GOT3 (cell line): ENCODE results near the gene TUBB4A.

Experiments used
- DNase-seq: peaks from one replicate; lab custom pipeline; 2025; ENCODE audit warnings: mixed read lengths; lab: John Stamatoyannopoulos, UW

Gene TUBB4A

DNA sequence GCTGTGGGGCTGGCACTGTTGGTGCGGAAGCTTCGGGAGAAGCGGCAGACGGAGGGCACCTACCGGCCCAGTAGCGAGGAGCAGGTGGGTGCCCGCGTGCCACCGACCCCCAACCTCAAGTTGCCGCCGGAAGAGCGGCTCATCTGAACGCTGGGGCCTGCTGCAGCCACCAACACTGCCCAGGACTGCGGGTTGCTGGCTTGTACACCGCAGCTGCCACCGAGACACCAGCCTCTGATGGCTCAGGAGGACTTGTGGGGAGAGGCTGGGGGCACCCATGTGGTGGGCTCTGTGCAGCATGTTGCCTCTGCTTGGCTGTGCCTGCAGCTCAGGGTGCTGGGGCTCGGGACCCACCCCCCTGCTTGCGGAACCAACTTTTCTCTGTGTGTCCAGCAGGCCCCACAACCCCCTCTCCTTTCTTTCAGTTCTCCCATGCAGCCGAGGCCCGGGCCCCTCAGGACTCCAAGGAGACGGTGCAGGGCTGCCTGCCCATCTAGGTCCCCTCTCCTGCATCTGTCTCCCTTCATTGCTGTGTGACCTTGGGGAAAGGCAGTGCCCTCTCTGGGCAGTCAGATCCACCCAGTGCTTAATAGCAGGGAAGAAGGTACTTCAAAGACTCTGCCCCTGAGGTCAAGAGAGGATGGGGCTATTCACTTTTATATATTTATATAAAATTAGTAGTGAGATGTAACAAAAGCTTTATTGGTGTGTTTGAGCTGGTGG, 35.4 kb downstream of the TUBB4A start:
- no peak for DNase-seq

DNA sequence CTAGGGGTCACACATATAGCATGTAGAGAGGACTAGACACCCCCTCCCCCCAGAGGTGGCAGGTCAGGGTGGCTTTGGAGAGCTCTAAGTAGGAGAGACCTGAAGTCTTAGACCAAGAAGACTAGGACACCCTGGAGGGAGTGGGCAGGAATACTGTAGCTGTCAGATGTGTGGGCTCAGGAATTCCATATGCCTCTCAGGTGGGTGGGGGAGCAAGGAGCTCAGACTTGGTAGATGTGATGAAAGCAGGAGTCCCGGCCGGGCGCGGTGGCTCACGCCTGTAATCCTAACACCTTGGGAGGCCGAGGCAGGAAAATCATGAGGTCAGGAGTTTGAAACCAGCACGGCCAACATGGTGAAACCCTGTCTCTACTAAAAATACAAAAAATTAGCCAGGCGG, 36.4 kb downstream of the TUBB4A start:
- no peak for DNase-seq

DNA sequence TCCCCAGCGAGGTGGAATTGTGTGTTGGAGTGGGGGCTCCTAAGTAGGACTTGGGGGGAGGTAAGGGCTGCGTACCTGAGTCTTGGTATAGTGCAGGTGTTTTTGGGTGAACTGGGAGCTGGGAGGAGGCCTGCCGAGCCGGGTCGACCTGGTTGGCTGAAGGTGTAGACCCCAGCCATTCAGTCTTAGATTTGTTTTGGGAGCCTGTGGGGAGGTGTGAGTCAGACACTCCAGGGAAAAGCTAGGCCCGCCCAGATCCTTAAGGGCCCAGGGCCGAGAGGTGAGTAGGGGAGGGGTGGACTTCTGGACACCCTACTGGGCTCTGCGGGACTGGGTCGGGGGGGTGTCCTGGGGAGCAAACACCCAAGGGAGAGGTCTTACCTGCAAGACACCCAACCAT, 37.1 kb downstream of the TUBB4A start:
- DNase-seq, result no peak

DNA sequence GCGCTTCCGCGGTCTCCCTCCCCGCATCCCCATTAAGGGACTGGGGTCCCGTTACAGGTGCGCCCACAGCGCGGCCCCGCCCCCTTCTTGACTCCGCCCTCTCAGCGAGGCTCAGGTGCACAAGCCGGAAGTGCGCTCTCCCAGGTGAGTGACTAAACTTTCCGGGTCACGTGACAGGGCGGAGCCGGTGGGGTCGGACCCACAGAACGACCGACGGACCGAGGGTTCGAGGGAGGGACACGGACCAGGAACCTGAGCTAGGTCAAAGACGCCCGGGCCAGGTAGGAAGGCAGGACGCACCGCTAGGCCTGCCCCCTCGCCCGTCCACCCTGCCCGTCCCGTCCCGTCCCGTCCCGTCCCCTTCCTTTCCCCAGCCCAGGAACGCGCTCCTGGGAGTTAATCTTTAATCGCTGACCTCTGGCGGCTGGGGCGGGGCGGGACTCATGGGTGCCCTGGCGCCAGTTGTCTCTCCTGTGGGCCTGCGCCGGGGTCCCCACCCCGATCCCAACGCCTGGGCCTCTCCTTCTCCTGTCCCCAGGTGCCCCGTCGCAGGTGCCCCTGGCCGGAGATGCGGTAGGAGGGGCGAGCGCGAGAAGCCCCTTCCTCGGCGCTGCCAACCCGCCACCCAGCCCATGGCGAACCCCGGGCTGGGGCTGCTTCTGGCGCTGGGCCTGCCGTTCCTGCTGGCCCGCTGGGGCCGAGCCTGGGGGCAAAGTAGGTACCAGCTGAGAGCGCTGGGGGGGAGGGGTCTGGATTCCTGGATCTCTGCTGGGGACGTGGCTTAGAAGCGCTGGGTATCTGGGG, 37.8 kb downstream of the TUBB4A start, which contains the start of gene CRB3:
Gene CRB3, plus strand, starts transcription at position 202 of the 804 bp plus-strand sequence. Its CDS starts 431 bp downstream, at position 633.
- DNase-seq, result no peak

DNA sequence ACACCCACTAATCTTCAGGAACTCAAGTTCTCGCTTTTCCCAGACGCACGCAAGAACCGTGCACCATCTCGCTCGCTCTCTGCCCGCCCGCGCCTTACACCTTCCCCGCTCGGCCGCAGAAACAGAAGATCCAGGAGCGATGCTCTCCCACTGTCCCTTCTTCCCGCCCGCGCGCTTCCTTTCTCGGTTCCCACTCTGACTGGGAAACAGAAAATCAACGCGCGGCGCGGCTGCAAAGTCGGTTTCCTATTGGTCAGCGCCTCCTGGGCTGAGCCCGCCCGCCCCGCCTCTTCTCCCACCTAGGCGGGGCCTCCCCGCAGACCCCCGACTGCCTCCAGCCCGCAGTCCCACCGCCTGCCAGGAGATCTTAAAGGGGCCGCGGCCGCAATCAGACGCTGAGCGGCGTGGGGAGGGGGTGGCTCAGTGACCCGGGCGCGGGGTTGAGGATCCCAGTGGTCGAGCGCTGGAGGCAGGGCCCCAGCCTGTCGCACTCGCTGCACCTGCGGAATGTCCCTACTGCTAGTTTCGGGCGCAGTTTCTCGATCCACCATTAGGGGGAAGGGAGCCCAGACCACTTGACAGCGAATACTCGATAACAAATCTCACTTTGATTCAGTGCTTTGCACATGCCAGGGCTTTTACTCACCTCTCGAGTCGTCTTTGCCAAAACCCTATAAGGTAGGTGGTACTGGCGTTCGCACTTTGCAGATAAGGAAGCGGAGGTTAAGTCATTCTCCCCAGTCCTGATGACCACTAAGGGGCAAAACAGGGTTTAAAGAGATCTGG, 41.8 kb downstream of the TUBB4A start:
- DNase-seq, result peak; percentile 71

DNA sequence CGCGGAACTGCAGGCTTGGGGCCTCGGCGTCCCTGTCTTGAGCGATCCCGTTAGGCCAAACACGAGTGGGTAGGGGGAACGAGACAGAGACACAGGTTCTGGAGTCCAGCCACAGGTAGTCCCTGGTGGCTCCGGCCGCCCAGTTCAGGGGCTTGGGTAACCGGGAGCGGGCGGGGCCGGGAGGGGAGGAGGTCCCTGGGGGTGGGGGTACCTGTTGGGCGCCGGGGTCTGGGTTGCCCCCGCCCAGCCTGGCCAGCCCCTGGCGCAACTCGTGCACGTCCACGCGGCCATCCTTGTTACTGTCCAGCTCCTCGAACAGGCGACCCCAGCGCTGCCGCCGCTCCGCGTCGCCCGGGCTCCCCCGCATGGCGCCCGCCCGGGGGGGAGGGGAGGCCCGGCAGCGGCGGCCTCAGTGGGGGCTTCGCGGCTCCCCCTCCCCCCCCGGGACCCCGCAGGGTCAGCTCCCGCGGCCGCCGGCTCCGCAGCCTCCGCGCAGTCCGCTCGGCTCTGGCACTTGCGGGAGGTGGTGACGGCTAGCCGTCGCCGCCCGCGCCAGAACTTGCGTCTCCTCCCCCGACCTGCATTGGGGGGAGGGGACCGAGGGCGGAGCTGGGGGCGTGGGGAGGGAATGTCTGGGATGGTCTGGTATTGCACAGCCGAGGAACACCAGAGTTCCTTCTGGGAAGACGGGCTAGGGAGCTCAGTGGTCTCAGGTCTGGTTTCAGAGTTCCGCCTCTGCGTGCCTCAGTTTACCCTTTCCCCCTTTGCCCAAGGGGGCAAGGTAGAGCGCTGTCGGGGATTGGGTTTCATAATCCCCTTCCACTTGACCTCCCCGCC, 42.6 kb downstream of the TUBB4A start, which contains the start of gene SLC25A23:
Gene SLC25A23, minus strand, starts transcription at position 531 of the 837 bp plus-strand sequence. Its CDS starts 164 bp downstream, at position 367.
- no peak for DNase-seq

DNA sequence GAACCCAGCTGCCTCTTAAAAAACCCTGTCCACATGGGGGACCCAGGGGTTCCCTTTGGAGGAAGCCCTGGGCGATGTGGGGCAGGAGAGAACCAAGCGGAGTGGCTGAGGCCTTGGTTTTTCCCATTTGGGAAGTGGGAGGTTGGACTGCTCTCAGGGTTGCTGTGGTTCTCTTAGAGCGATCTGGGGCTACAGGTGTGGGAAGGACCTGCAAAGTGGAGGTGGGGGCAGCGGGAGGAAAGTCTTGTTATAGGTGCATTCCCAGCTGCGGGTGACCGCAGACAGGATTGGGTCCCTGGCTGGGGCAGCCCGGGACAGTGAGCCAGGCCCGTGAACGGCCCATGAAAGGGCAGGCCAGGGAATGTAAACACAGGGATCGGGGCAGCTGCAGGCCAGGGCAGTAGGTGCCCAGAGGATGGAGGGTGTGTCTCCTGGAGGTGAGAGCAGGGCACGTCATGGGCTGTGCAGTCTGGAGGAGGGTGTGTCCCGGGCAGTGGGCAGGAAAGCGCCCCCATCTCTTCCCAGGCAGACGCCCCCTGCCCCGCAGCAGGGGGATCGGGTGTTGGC, 43.3 kb downstream of the TUBB4A start:
- DNase-seq, result no peak

DNA sequence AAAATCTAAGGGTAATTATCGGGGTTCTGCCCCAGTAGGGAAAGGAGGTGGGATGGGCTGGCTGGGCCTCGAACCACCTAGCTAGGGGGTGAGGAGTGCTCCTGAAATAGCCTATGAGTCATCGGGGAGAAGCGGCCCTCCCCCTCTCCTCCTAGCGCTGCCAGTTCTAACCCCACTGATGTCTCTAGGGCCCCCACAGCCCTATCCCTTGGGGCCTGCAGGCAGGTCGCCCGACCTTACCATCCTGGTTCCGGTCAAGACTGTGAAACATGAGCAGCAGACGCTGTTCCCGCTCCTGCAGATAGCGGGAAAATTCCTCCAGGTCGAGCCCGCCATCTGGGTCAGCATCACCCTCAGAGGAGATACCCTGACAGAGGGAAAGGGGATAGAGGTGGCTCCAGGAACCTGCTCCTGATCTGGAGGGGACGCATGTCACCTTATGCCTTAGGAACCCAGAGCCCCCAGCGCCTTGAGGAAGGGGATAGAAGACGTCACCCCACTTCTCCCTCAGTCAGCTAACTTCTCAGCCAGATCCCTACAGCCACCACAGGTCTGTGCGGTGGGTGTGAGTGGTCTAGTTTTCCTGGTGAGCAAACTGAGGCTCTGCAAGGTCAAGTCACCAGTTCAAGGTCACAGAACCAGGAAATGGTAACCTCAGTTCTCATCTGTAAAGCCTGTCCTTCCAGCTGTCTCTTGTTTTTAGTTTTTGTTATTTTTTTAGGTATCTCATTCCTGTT, 44.0 kb downstream of the TUBB4A start:
- no peak for DNase-seq

DNA sequence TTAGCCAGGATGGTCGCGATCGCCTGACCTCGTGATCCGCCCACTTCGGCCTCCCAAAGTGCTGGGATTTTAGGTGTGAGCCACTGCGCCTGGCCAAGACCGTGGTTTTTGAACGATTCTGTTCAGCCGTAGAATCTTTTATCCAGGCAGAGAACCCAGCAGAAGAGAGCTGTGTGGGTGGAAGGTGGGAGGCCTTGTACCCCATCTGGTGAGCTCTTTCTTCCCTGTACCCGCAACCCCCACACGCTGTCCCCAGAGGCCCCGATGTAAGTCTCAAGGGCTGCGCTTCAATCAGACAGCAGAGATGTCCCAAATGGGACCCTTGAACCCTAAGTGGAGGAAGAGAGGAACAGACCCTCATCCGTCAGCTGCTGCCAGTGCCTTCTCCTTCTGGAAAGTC, 46.2 kb downstream of the TUBB4A start:
- no peak for DNase-seq

DNA sequence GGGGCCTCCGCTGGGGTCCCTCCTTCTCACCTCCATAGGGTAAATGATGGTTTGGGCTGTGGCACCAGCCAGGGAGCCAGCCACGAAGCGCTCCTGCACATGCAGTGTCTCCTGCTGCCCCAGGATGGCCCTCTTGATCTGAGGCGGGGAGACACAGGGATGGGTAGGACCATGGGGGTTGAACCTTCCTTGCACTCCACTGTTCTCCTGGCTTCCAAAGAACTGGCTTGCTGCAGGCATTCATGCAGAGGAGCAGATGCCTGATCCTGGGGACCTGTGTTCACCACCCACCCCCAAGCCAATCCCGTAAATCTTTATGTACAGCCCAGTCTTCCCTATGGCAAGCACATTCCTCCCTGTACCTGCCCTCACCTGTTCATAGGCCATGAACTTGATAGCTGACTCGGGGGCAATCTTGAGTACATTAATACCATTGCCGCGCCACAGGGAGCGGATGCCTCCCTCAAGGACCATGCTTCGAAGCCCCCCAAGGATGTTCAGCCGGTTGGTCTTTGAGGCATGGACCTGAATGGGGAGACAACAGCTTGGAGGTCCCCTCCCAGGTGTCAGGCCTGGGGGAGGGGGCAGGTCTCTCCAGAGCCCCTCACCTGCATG, 48.1 kb downstream of the TUBB4A start:
- DNase-seq, result no peak

DNA sequence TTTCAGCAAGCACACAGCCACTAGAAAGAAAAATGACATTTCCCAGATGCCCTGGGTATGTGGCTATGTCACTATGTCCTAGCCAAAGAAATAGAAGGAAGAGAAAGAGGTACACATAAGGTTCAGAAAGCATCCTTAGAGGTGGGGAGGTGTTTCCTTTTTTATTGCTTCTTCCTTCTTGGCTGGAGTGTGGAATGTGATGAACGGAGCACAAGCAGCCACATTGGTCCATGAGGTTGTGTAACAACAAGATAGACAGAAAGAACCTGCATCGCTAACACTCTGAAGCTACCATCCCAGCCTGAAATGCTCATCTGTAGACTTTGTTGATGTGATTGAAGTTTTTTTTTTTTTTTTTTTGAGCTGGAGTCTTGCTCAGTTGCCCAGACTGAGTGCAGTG, 49.2 kb downstream of the TUBB4A start:
- no peak for DNase-seq

DNA sequence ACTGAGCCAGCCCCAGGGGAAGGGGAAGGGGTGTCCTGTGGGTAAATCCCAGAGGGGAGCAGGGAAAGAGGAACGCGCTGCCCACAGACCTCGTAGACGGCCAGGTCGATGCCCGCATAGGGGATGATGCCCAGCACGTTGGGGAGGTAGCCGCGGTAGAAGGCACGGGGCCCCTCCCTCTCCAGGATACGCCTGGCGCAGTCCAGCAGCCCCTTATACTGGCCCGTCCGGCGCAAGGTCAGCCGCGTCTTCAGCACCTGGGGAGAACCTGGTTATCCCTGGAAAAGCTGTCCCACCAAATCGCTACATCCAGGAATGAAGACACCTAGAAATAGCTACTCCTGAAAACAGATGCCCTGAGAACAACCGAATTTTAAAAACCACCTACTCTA, 49.9 kb downstream of the TUBB4A start:
- DNase-seq, result no peak

DNA sequence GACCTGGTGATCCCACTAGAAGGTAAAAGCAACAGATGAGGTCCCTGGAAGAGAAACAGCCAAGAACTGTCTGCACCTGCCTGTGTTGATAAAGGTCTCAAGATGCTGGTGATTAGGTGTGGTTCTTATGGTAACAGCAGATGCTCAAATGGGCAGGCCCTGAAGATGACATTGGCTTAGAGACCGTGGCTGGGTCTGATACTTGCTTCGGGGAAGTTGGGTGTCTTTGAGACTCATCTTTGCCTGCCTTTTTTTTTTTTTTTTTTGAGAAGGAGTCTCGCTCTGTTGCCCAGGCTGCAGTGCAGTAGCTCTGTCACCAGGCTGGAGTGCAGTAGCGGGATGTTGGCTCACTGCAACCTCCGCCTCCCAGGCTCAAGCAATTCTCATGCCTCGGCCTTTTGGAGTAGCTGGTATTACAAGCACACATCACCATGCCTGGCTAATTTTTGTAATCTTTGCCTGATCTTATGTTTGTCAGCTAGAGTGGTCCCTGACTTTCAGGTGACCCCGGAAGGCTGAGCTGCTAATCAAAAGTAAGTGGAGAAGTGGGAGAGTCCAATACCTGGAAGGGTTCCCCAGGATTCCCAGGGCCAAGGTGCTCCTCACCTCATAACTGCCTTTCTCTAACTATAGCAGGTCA, 50.4 kb downstream of the TUBB4A start:
- no peak for DNase-seq

DNA sequence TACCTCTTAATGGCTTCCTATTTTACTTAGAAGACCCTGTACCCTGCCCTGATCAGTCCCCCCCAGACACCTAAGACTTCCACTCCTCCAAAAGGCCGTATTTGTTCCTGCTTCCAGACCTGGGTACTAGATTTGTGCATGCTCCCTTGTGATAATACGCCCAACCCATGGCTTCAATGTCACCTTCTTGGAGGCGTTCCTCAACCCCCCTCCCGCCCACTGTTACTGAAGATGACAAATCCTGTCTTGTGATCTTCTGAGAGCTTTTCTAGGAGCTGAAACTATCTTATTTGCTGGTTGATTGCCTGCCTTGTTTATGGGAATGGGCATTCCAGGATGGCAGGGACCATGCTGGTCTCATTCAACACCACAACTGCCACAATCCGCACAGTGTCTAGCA, 51.9 kb downstream of the TUBB4A start:
- DNase-seq, result no peak

DNA sequence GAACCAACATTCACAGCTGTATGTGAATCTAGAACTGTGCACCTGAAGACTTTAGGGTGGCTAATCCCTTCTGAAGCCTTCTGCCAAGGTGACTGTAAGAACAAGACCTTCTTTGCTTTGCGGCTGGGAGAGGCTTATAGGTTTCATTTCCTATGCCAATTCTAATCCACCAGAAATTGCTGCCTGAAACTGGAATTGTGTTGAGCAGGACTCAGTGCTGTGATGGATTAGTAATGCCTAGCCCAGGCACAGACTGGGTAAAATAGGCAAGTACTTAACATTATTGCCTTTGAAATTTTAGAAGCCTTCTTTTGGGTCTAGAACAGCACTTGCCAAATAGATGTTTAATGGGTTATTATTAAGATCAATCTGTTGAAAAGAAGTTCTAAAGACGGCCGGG, 54.1 kb downstream of the TUBB4A start:
- no peak for DNase-seq

DNA sequence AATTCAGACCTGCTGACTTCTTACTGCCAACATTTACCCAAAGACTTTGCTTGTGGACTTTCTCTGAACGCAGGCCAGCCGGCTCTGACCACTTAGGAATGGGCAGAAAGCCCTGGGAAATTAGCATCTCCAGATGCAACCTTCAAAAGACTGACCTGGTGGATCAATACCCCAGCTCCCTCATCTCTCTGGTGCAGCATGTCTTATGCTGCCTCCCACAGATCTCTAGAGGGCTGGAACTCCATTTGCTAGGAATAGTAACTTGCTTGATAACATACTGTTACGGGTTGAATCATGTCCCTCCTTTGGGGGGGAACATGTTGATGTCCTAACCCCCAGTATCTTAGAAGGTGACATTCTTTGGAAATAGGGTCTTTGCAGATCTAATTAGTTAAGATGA, 55.7 kb downstream of the TUBB4A start:
- no peak for DNase-seq
